GM21423 (cell line): Measurements from ENCODE around the gene IL36RN.
"Not testable (repeated sequence)": the region's sequence is repeated elsewhere in the genome, so short reads cannot be mapped to it uniquely, and the experiment has no call there.

Experiments
- ATAC-seq: cut with Tn5 transposase; IDR thresholded peaks from one replicate; pipeline ENCODE4 v1.9.1; 2021; ENCODE audit warnings: mild to moderate bottlenecking, moderate library complexity; ENCODE audit not compliant: unreplicated experiment

Gene IL36RN

DNA sequence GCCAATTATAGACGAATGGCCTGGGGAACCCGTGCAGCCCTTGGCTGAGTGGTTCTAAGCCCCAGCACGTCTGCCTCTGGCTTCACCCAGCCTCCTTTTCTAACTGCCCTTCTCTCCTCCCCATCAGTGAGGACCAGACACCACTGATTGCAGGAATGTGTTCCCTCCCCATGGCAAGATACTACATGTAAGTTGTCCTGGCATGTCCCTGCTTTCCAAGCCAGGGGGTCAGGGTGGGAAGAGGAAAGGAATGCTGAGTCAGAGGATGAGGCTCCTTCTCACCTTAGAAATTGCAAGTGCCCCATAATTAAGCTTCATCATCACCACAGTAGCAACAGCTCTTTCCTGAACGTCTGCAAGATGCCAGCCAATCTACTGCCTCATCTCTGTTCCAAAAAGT is 13.6 kb downstream of the IL36RN start:
- no peak for ATAC-seq

DNA sequence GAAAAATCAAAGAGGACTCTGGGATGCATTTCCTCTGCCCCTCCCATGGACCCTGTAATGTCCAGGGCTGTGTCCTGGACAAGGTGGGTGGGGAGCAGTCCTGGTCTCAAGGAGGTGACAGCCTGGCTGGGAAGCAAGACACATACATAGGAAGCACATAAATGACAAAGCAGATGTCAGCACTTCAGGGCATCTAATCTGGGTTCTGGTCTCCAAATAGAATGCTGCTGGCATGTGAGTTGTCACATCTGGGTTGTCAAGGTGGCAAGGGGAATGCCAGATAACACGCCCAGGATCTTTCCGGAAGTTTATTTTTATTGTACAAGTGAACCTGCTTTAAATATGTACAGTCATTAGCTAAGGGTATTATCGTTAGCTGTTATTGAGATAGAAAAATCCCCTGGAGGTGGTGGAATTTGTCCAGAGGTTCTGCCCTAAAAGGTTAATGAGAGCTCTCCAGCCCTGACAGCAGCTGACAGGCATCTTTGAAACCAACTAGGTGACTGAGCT is 14.4 kb downstream of the IL36RN start:
- ATAC-seq = no peak

DNA sequence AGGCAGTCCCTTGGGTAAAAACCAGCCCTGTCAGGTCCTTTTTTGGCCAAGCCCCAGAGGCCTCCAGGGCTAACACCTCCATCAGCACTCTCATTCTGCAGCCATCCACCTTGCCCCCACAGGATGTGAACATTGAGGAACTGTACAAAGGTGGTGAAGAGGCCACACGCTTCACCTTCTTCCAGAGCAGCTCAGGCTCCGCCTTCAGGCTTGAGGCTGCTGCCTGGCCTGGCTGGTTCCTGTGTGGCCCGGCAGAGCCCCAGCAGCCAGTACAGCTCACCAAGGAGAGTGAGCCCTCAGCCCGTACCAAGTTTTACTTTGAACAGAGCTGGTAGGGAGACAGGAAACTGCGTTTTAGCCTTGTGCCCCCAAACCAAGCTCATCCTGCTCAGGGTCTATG is 16.0 kb downstream of the IL36RN start:
- ATAC-seq = no peak

DNA sequence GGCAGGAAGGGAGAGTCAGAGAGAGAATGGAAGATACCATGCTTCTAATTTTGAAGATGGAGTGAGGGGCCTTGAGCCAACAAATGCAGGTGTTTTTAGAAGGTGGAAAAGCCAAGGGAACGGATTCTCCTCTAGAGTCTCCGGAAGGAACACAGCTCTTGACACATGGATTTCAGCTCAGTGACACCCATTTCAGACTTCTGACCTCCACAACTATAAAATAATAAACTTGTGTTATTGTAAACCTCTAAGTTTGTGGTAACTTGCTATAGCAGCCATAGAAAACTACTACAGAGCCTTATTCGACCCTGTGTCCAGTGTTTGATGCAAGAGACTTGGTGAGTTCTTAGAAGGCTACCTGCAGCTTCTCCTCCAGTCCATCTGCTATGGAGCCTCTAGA is 16.6 kb downstream of the IL36RN start:
- ATAC-seq = no peak

DNA sequence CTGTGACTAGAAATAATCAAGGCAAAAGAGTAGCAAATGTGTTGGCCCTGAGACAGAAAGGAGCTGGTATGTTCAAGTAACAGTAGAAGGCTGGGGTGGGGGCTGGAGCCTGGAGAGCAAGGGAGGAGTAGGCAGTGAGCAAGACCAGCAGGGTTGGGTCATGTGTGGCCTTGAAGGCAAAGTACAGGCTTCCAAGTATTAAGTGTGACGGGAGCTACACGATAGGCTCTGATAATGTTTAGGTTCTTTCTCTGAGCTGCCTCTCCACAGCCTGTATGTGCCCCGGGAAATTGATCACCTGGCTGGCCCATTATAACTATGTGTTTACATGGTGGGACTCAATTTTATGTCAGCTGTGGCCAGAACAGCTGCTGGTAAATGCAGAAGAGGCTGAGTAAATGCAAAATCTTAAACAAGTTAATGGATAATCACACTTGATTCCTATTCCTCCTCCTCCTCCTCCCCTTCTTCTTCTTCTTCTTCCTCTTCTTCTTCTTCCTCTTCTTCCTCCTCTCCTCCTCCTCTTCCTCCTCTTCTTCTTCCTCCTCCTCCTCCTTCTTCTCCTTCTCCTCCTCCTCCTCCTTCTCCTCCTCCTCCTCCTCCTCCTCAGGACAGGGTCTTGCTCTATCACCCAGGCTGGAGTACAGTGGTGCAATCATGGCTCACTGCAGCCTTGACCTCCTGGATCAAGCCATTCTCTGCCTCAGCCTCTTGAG is 18.1 kb downstream of the IL36RN start:
- no peak for ATAC-seq

DNA sequence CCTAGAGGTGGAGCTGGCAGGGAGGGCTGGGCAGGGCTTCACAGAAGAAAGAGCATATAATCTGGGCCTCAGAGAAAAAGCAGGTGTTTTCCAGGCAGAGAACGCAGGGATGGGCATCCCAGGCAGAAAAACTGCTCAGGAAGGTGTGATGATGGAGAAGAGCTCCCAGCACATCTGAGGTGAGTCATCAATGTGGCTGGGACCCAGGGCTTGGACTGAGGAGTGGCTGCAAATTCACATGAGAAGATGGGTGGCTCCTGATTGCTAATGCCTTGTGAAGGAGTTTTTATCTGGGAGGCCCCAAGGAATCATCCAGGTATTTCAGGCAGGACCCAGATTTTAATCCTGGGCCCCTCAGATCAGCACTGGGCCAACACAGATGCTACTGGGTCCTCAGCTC is 18.9 kb downstream of the IL36RN start:
- no peak for ATAC-seq

DNA sequence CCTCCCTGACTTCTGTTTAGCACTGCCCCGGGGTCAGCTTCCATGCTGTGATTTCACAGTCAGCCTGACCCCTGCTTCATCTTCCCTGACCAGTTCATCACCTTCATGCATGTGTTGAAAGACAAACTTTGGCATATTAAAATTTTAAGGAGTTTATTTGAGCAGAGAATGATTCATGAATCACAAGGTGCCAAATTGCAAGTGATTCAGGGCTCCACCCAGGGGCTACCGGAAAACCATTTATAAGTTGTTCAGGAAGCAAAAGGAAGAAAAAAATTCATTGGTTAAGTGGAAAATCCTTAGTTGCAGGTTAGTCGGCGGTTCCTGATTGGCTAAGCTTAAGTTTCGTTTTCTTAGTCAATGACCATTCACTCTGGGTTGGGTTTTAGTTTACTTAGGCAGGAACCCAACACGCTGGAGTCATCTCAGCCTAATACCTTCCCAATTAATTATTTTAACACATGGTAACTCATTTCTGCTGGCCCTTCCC is 19.4 kb downstream of the IL36RN start:
- ATAC-seq = no peak

DNA sequence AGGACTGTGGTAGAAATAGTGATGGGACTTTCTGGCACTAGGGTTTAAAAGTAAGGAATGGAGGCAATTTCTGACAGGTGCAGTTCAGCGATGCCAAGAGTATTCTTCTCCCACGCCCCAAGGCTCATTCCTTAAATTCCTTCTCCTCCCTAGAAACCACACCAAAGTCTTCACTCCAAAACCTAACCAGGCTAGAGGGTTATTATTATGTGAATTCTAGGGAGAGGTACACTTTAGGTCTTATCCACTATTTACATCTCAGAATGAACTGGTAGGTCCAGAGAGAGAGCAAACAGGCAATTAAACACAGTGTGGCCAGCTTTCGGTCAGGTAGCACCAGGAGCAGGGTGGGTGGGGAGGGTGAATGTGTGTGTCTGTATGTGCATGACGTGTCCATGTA is 20.1 kb downstream of the IL36RN start:
- no peak for ATAC-seq

DNA sequence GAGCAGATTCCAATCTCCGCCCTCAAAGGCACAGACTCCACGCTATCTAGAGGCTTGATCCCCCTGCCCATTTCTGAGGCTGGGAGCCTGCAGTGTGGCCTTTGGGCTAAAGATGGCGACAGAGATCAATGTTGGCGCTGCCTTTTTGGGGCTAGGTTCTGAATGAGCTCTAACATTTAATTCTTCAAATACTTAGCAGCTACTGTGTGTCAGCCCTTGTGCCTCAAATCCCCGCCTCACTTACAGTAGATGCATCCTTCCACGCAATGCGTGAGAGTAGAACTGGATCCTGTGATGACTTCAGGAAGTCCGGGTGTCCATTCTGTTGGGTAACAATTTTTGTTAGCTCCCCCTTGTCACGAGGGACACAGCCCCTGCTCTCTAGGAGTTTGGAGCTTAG is 21.1 kb downstream of the IL36RN start:
- no peak for ATAC-seq

DNA sequence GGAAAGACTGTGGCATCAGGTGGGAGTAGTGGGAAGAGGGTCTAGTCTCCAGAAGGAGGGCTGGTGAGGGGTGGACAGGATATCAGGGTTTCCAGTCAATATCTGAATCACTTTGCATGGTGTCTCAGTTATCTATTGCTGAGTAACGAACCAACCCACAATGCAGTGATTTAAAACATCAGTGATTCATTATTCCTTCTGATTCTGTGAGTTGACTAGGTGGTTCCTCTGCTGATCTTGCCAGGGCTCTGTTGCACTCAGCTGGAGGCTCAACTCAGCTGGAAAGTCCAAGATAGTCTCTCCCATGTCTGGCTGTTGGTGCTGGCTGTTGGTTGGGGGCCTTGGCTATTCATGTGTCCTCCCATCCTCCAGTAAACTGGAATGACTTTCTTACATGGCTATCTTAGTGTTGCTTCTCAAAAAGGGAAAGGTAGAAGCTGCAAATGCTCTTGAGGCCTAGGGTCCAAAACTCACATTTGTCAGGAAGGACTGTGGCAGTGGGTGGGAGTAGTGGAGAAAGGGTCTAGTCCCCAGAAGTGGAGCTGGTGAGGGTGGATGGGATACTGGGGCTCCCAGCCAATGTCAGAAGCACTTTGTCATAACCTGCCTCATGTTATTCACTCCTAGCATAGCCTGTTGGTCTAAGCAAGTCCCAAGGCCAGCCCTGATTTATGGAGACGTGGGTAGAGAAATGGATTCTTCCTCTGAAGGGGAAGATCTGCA is 22.7 kb downstream of the IL36RN start:
- ATAC-seq = no peak

DNA sequence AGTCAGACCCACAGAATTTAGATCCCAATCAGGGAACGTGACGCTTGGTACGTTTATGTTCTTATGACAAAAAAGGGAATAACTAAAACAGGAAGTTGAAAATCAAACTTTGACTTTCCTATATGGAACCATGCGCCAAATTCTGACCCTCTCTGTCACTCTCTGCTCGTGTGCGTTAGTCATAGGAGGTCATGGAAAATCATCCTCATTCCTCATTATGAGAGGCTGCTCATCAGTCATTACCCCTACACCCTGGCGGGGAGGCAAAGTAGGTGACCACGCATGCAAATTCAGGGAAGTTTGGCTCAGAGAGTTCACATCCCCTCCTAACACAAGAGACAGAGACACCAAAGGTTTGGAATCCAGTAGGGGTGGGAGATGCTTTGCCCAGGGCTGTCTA is 24.3 kb downstream of the IL36RN start:
- ATAC-seq = no peak

DNA sequence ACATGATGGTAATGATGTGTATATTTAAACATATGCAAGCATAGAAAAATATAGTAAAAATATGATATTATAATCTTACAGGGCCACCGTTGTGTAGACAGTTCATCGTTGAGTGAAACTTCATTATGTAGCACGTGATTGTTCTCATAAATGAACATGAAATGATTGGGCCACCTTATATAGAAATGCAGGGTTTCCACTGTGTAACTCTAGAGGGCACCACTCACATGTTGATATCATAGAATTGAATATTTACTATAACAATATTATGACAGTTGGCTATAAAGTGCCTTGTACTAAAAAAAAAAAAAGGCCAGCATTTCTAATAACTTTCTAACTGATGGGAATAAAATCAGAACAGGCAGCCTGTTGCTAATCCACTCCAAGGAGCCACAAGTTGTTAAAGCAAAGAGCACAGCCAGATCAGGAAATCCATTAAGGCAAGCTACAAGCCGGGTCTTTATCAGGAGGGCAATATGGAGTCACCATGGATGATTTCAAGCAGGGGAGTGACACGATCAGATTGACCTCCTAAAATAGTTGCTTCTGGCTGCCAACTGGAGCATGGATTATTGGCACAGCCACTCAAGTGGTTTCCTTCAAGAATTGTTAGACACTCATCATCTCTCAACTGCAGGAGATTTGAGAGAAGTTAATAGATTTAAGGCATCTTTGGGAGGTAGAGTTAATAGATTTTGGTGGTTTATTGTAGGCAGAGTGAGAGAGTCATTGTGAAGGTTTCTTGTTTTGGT is 25.4 kb downstream of the IL36RN start:
- no peak for ATAC-seq

DNA sequence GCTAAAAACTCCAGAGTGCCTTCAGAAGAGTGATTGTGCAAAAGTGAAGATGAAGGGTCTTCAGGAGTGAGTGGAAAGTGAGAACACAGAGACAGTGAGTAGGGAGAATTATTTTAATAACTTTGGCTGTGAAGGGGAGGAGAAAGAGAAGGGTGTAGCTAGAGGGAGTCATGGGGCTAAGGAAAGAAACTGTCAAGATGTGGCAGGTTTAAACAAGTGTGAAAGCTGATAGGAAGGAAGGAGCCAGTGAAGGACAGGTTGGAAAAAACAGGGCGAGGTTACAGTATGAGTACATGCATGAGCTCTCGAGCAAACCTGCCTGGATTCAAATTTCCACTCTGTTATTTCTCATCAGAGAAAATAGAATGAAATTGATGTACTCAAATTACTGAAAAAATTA is 26.5 kb downstream of the IL36RN start:
- no peak for ATAC-seq

DNA sequence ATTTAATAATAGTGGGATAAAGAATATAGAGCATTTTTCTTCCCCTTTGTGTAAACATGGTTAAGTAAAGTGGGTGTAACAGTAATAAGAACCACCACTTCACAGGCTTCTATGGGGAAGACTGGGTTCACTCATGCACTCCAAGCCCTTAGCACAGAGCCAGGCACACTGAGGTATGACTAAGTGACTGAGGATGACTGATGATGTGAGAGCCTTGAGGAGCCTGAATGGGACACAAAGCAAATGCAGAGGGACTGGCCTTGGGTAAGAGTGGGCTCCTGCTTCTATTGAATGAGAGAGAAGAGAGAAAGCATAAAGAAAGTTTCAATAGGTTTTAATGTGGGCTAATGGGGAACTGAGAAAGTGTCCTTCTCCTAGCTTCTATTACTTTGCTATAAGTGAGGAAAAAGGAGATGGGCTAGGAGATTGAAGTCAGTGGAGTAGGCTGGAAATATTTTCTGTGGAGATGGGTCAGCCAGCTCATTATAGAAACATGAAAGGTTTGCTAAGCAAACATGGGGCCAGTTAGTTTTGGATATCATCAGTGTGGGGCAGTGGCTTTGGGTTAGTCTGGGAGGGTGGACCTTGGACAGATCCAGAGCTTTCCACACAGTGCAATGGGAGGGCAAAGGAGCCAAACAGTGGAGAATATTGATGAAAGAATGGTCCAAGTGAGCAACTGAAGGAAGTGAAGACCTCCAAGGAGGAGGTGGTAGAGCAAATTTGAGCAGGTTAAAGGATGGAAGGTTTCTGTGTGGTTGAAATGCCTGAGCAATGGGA is 29.4 kb downstream of the IL36RN start:
- no peak for ATAC-seq

DNA sequence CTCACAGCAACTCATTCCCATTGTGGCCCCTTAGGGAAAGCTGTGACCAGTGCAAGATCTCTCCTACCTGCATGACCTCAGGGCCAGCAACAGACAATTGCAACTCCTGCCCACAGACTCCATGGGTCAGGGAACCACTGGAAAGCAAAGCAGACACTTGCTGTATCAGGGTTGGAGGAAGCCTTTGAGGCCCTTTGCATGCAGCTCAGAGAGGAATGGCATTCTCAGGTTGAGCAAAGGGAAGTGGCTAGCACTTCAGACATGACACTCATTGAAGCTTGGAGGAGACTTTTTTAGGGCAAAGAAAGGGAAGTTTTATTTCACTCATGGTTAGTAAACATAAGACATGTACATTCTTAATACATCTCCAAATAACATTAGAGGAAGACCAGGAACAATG is 30.9 kb downstream of the IL36RN start:
- no peak for ATAC-seq

DNA sequence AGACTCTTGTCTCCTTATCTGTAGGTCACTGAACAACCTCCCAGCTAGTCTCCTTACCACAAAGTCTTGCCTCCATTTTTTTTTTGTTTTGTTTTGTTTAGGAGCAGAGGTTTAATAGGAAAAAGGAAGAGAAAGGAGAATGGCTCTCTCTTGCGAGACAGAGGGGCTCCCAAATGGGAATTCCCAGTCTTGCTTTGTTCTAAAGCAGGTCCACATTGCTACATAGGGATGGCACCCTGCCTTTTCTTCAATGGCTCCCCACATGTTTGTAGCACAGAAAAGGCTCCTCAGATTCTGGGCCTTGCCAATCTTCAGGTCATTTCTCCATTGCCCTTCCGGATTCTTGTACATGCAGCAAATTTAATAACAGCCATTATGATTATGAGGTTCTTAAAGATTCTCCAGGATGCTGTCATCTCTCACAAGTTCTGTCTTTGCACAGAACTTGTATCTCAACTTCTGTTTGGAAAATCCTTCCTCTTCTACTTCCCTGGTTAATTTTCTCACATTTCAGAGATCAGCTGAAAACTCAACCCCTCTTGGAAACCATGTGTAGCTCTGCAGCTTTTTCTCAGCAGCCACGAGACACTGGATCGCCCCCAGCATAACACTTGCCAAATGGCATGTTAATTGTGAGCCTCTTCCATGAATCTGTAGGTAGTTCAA is 32.4 kb downstream of the IL36RN start:
- ATAC-seq = no peak

DNA sequence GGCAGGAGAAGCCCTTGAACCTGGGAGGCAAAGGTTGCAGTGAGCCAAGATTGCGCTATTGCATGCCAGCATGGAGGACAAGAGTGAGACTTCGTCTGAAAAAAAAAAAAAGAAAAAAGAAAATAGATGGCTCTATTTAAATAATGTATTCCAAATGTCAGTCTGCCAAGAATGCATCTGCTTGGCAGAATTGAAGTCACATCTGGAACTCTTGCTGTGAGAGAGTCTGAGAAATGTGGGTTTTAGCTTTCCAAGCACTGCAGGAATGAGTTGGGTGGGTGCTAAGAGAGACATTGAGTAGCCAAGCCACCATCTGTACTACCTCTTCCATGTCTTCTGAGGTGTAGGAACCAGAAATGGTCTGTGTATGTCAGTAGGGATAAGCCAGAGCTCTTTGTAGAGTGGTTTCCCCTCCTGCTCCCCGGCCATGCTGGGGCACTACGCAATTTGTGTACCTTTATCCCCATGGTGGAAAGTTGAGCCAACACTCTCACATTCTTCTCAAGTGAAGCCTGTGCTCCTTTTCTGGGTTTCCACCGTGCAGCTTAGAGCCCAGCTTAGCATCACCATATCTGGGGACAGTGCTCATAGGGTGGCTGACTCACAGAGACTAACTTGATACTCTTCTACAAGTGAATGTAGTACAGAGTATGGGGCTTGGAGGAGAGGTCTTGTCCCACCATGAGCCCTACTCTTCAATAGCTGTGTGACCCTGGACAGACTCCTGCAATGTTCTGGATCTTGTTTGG is 34.0 kb downstream of the IL36RN start:
- ATAC-seq = no peak

DNA sequence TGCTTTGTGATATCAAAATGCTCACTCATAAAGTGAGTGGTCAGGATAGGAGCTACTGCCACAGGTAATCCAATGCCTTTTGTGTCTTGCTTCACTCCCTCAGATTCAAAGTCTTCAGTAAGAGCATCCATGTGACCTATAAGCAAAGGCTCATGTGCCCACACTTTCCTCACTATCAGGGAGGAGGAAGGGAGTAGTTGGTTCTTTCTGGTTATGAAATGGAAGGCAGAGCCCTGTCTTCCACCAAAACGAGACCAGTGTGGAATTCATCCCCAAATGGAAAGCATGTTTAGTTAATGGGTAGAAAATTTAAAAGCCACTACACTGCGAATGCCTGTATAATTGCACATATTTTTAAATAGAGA is 34.6 kb downstream of the IL36RN start:
- ATAC-seq = no peak

DNA sequence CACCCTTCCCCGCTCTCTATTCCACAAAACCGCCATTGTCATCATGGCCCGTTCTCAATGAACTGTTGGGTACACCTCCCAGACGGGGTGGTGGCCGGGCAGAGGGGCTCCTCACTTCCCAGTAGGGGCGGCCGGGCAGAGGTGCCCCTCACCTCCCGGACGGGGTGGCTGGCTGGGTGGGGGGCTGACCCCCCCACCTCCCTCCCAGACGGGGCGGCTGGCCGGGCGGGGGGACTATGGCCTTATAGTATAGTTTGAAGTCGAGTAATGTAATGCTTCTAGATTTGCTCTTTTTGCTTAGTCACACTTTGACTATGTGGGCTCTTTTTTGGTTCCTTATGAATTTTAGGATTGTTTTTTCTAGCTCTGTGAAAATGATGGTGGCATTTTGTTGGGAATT is 37.3 kb downstream of the IL36RN start:
- not testable (repeated sequence) for ATAC-seq
